Right atrium auricular region (tissue), 2 donors: ENCODE data around the gene CNTROB. TPM values are rescaled to one million over a fixed set of nuclear protein-coding genes. Genes with fewer than 3 reads are reported as not detected.

Source experiments
- DNase-seq: peaks from one replicate; pipeline ENCODE4 v3.0.0-alpha.2; 2019; ENCODE audit warnings: low spot score
- H3K27ac ChIP-seq, 2 donors: fragments of 200-600 bp; sonication (generic); 1 replicate in 1 of 2; 2 replicates in 1 of 2; pipeline ENCODE4 v1.5.1; 2016 to 2019
- H3K27me3 ChIP-seq, 2 donors: fragments of 200-600 bp; sonication (generic); one replicate each; pipeline versions ENCODE4 v1.5.1 to v1.6.0; 2017 to 2019
- H3K36me3 ChIP-seq: fragments of 200-600 bp; sonication (generic); one replicate; pipeline ENCODE4 v1.5.1; 2016
- H3K4me1 ChIP-seq, 2 donors: fragments of 200-600 bp; sonication (generic); one replicate each; pipeline versions ENCODE4 v1.5.1 to v1.6.0; 2017 to 2019
- H3K4me3 ChIP-seq, 2 donors: fragments of 200-600 bp; sonication (generic); 1 replicate in 1 of 2; 2 replicates in 1 of 2; pipeline ENCODE4 v1.5.1; 2017 to 2019; ENCODE audit warnings: mild to moderate bottlenecking in 1 of 2, moderate library complexity in 1 of 2
- H3K9me3 ChIP-seq, 2 donors: fragments of 200-600 bp; sonication (generic); one replicate each; pipeline ENCODE4 v1.5.1; 2019
- total RNA-seq, 2 donors: library from RNA; depleted of rRNA; stranded (reverse); fragments of >200 nt; gene quantifications; one replicate each; pipeline ENCODE4 v1.1.0, GENCODE V29; 2016
- TF ChIP-seq, protein P1 (sequence below), 2 donors: fragments of 200-600 bp; sonication (generic); IDR thresholded peaks; one replicate each; pipeline ENCODE4 v1.5.1; 2019; ENCODE audit warnings: antibody characterized with exemption in 2 of 2

CNTROB gene
- total RNA-seq, 2 donors from 2014 or later = 4.6 to 8.3 TPM

DNA sequence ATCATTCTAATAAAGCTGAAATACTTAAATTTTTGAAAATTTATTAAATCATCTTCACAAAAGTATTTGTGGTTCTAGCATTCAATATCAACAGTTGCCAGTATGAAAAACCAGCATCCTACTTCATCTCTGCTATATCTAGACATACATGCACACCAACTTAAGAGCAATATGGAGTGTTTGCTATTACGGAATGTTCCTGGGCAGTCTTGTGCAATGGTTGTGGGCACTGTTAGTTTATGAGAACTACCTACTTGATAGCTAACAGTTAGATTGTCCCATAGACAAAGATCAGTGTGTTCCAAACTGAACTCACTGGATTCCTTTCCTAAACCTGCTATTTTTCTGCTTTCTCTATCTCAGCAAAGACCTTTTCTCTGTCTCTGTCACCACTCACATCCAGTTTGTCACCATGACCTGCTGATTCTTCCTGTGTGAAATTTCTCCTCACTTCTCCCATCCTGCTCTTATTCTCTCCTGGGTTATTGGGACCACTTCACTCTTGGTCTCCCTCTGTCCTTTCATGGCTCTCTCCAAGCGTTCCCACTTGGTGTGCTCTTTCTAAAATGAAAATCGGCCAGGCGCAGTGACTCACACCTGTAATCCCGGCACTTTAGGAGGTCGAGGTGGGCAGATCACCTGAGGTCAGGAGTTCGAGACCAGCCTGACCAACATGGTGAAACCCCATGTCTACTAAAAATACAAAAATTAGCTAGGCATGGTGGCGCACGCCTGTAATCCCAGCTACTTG, 27.7 kb downstream of the CNTROB start:
- TF ChIP-seq, protein P1, sequence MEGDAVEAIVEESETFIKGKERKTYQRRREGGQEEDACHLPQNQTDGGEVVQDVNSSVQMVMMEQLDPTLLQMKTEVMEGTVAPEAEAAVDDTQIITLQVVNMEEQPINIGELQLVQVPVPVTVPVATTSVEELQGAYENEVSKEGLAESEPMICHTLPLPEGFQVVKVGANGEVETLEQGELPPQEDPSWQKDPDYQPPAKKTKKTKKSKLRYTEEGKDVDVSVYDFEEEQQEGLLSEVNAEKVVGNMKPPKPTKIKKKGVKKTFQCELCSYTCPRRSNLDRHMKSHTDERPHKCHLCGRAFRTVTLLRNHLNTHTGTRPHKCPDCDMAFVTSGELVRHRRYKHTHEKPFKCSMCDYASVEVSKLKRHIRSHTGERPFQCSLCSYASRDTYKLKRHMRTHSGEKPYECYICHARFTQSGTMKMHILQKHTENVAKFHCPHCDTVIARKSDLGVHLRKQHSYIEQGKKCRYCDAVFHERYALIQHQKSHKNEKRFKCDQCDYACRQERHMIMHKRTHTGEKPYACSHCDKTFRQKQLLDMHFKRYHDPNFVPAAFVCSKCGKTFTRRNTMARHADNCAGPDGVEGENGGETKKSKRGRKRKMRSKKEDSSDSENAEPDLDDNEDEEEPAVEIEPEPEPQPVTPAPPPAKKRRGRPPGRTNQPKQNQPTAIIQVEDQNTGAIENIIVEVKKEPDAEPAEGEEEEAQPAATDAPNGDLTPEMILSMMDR (IDR thresholded peaks at IDR 0.05) = no peak
- no peaks in the 10 kb centered on the region for H3K27me3 ChIP-seq

DNA sequence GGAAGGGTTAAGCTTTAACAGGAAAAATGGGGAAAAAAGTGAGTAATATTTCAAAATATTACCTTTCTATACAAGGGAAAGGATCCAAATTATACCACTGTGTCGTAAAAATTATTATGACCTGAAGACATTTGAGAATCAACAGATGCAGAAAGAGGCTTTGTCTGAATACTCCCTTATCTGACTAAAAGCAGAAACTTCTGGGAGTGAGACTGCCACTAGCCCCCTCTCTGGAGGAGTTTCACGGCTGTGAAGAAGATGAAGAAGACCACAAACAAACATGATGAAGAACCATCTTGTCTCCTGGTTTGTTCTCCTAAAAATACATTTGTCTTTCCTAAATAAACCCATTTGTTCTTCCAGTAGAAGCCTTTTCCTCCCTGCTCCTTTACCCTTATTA, 29.4 kb downstream of the CNTROB start:
- Histone ChIP-seq H3K36me3 (no peaks in the 10 kb centered on the region), H3K4me1 (peaks cover 0 to 3% of the 10 kb centered on the region in 2 donors), H3K4me3 (no peak overlapping the region), H3K9me3 (no peaks in the 10 kb centered on the region), H3K27me3 (no peaks in the 10 kb centered on the region), H3K27ac (no peak overlapping the region)
- no peak for DNase-seq
- TF ChIP-seq, protein P1 (IDR thresholded peaks at IDR 0.05) = no peak

More for the DNA sequence above, 27.7 kb downstream of the CNTROB start:
- Histone ChIP-seq H3K27ac (no peak overlapping the region), H3K4me3 (no peak overlapping the region), H3K9me3 (no peaks in the 10 kb centered on the region), H3K36me3 (no peaks in the 10 kb centered on the region), H3K4me1 (peaks cover 0 to 16% of the 10 kb centered on the region in 2 donors)
- DNase-seq = no peak

DNA sequence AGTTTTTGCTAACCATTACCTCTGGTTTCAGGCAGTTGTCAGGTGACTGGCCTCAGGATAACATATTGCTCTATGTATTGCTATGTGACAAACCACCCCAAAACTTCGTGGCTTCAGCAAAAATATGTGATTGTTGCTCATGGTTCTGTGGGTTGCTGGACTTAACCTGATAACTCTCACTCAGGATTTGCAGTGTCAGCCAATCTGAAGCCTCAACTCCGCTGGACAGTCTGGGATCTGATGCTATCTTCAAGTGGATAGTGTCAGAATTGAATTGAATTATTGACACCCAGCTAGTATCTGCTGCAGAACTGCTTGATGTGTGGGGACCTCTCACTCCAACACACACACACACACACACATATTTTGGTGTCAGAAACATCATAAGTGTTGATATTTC, 35.7 kb downstream of the CNTROB start:
- no peak for DNase-seq
- Histone ChIP-seq H3K27ac (no peak overlapping the region), H3K4me3 (no peak overlapping the region), H3K4me1 (no peaks in the 10 kb centered on the region), H3K36me3 (no peaks in the 10 kb centered on the region), H3K9me3 (no peaks in the 10 kb centered on the region), H3K27me3 (no peaks in the 10 kb centered on the region)
- TF ChIP-seq, protein P1 (IDR thresholded peaks at IDR 0.05) = no peak

- Histone ChIP-seq H3K4me1 (no peaks in the 10 kb centered on the region), H3K9me3 (peaks cover 0 to 6% of the 10 kb centered on the region in 2 donors), H3K27me3 (no peaks in the 10 kb centered on the region), H3K4me3 (no peak overlapping the region), H3K27ac (no peak overlapping the region), H3K36me3 (no peaks in the 10 kb centered on the region)
- DNase-seq = no peak
- TF ChIP-seq, protein P1 (IDR thresholded peaks at IDR 0.05) = no peak
Observed at GRCh38 chr17:7969433-7969832, 37.4 kb downstream of the CNTROB start.

- Histone ChIP-seq H3K27ac (no peak overlapping the region), H3K36me3 (no peaks in the 10 kb centered on the region), H3K4me1 (no peaks in the 10 kb centered on the region), H3K27me3 (no peaks in the 10 kb centered on the region), H3K4me3 (no peak overlapping the region), H3K9me3 (peaks cover 0 to 18% of the 10 kb centered on the region in 2 donors)
- no peak for DNase-seq
- TF ChIP-seq, protein P1 (IDR thresholded peaks at IDR 0.05) = no peak
Observed at GRCh38 chr17:7971651-7972050, 39.6 kb downstream of the CNTROB start.
